Mucosa of descending colon (tissue), 3 donors: ENCODE data around the gene DESI1. TPM values are rescaled to one million over a fixed set of nuclear protein-coding genes. Genes with fewer than 3 reads are reported as not detected.

Experiments
- ATAC-seq: fragments of 200-7000 bp; cut with Tn5 transposase; one replicate; pipeline ENCODE4 v1.9.1; 2020; ENCODE audit warnings: mild to moderate bottlenecking, moderate library complexity
- DNase-seq, 3 donors: peaks; one replicate each; pipeline ENCODE4 v3.0.0-alpha.2; 2020
- H3K36me3 ChIP-seq: fragments of 200-600 bp; one replicate; pipeline ENCODE4 v1.8.0; 2021; ENCODE audit warnings: low read depth, mild to moderate bottlenecking
- H3K4me1 ChIP-seq: fragments of 200-600 bp; one replicate; pipeline ENCODE4 v1.8.0; 2021; ENCODE audit warnings: low read depth, mild to moderate bottlenecking
- H3K4me3 ChIP-seq: fragments of 200-600 bp; one replicate; pipeline ENCODE4 v1.8.0; 2021; ENCODE audit warnings: mild to moderate bottlenecking
- H3K9me3 ChIP-seq: fragments of 200-600 bp; one replicate; pipeline ENCODE4 v1.8.0; 2021; ENCODE audit warnings: mild to moderate bottlenecking
- intact Hi-C, 2 donors: fragments of 100-400 bp; cut with DNase I in 1 of 2; cut with micrococcal nuclease in 1 of 2; formaldehyde crosslinking; loops; one replicate each; pipeline versions ENCODE4 v1.11.0 to v1.11.1; 2022; cut with DNase I, micrococcal nuclease
- total RNA-seq, 3 donors: library from RNA; stranded (reverse); fragmentation: NEBNext Ultra II Directional in 2 of 3; extraction: Animal tissue kit (Norgen Biotek cat#: 25700) in 2 of 3; gene quantifications; one replicate each; pipeline versions ENCODE4 v1.2.1 to v1.2.4, GENCODE V29; 2021 to 2023
- TF ChIP-seq, protein P1 (sequence below): fragments of 200-600 bp; IDR thresholded peaks from one replicate; pipeline ENCODE4 v1.8.0; 2022; ENCODE audit warnings: antibody characterized with exemption, mild to moderate bottlenecking
- donor health status: DM: no; HTN: no; CAD: no; lungs with moderate emphysema.
- donor health status: DM: no; HTN: no; CAD: no.
- donor health status: DM: no; HTN: yes; CAD: no.

The DESI1 gene
- total RNA-seq, 3 donors from 2014 or later, result 23.4 to 28.7 (median 26.3) TPM

DNA sequence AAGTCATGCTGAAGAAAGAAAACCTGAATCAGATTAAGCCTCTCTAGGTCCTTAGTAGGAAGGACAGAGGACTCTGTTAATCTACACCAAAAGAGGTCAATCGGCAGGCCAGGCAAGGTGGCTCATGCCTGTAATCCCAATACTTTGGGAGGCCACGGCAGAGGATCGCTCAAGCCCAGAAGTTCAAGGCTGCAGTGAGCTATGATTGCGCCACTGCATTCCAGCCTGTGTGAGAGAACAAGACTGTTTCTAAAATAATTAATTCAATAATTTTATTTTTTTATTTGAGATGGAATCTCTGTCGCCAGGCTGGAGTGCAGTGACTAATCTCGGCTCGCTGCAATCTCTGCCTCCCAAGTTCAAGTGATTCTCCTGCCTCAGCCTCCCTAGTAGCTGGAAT, 4.7 kb upstream of the DESI1 start:
- ATAC-seq, result no peak
- no peak overlapping the region for H3K4me3 ChIP-seq
- H3K4me1 ChIP-seq, result peaks cover 14% of the 10 kb centered on the region
- H3K9me3 ChIP-seq, result no peaks in the 10 kb centered on the region
- TF ChIP-seq, protein P1, sequence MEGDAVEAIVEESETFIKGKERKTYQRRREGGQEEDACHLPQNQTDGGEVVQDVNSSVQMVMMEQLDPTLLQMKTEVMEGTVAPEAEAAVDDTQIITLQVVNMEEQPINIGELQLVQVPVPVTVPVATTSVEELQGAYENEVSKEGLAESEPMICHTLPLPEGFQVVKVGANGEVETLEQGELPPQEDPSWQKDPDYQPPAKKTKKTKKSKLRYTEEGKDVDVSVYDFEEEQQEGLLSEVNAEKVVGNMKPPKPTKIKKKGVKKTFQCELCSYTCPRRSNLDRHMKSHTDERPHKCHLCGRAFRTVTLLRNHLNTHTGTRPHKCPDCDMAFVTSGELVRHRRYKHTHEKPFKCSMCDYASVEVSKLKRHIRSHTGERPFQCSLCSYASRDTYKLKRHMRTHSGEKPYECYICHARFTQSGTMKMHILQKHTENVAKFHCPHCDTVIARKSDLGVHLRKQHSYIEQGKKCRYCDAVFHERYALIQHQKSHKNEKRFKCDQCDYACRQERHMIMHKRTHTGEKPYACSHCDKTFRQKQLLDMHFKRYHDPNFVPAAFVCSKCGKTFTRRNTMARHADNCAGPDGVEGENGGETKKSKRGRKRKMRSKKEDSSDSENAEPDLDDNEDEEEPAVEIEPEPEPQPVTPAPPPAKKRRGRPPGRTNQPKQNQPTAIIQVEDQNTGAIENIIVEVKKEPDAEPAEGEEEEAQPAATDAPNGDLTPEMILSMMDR, result no peak
- H3K36me3 ChIP-seq, result peaks cover 17% of the 10 kb centered on the region
- no peak for DNase-seq
- intact Hi-C loops, result no loop called here

DNA sequence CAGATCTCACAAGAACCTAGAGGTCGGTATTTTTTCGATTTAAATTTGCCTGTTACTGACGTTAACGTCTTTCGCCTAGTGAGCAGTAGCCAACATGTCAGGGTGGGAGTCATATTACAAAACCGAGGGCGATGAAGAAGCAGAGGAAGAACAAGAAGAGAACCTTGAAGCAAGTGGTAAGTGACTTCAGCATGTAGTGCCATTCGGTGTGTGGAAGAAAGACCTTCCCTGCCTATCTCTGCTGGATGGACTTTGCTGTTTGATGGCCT, 1.0 kb upstream of the DESI1 start:
- peaks cover 33% of the 10 kb centered on the region for H3K4me1 ChIP-seq
- H3K9me3 ChIP-seq, result no peaks in the 10 kb centered on the region
- no peak for ATAC-seq
- peak overlapping the region; percentile 93 for H3K4me3 ChIP-seq
- DNase-seq, result no peak
- intact Hi-C loops, result no loop called here
- TF ChIP-seq, protein P1, result no peak
- H3K36me3 ChIP-seq, result peaks cover 8% of the 10 kb centered on the region

DNA sequence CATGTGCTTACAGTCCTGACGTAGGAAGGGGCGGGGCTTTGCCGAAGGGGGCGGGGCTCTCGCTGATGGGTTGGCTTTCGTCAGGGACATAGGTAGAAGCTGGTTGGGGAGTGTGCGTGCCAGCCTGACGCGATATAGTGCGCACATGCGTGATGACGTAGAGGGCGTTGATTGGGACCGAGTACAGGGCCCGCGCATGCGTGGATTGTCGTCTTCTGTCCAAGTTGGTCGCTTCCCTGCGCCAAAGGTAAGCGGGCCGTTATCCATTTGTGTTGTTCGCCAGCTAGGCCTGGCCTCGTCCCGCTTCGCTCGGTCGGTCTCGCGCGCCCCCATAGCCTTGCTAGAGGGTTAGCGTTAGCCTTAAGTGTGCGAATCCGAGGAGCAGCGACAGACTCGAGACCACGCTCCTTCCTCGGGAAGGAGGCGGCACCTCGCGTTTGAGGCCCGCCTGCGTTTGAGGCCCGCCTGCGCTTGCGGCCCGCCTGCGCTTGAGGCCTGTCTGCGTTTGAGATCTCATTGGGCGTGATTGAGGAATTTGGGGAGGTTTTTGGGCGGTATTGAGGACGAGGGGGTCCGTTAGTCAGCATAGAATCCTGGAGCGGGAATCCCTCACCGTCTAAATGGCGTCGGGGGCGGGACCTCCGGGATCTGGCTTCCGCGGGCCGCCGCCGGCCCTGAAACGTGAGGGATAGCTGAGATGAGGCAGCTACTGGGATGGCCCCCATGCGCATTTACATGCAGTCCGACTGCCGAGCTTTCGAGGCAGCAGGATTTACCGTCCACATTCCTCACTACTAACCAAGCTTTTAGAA, 462 bp upstream of the DESI1 start, which contains the start of gene XRCC6:
Gene XRCC6 (plus strand): TSS at position 197 of the 812 bp plus-strand sequence. CDS start 710 bp downstream, outside the sequence.
- DNase-seq (peak; percentile 100), ATAC-seq (peak; percentile 96)
- intact Hi-C loops, result no loop called here
- Histone ChIP-seq H3K4me3 (peak within 1 kb of the TSS; percentile 93), H3K4me1 (peaks cover 33% of the 10 kb centered on the region), H3K9me3 (no peaks in the 10 kb centered on the region), H3K36me3 (peaks cover 8% of the 10 kb centered on the region)
- TF ChIP-seq, protein P1, result no peak

DNA sequence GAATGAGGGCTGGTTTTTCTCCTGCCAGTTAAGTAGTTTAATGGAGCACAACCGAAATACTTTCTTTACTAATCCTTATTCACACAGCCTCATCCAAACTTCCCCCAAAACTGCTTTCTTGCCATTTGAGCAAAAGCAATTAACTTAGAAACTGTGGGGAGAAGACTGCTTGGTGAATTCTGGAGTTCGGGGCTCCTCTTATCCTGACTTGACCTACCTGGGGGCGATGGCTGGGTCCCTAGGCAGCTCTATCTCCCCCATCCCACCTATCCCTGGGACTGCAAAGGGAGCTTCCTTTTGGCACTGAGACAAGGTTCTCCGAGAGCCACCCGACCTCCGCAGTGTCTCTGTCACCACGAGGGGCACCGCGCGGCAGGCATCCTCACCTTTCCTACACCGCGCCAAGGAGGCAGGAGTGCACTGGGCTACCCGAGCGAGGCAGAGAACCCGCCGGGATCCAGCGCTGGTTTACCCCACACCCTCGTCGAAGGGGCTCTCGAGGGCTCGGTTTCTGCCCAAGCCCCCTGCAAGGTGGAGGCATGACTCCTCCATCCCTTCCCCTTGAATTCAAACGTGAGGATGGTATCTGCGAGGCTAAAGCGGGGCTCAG, 759 bp downstream of the DESI1 start:
- Histone ChIP-seq H3K4me3 (peak overlapping the region; percentile 93), H3K36me3 (peaks cover 8% of the 10 kb centered on the region), H3K4me1 (peaks cover 33% of the 10 kb centered on the region), H3K9me3 (no peaks in the 10 kb centered on the region)
- TF ChIP-seq, protein P1, result no peak
- peak; percentile 51 for ATAC-seq
- intact Hi-C loops, result no loop called here
- DNase-seq, result peak; percentile 57 to 74 (median 66)

DNA sequence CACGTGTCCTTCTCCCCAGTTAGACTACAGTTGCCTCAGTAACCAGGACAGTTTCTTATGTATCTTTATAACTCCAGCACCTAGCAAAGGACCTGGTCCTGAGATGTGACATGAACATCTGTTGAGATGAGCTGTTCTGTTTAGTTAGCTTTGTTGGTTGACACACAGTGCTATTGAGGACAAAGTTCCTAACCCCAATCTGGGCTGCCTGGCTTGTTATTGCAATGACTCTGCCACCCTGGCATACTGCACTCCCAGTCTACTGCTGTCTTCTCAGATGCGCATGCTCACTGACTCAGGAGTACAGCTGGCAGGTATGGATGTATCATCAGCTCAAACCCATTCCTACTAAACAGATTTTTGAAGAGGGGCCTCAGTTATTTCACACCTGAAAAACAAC, 7.4 kb downstream of the DESI1 start:
- ATAC-seq, result peak; percentile 60
- no peak overlapping the region for H3K4me3 ChIP-seq

More for the DNA sequence above, 7.4 kb downstream of the DESI1 start:
- Histone ChIP-seq H3K4me1 (no peaks in the 10 kb centered on the region), H3K9me3 (no peaks in the 10 kb centered on the region), H3K36me3 (no peaks in the 10 kb centered on the region)
- DNase-seq, result no peak
- TF ChIP-seq, protein P1, result no peak
- intact Hi-C loops, result no loop called here
